Right atrium auricular region (tissue), 2 donors: Measurements from ENCODE around the gene CD3D. TPM values are rescaled to one million over a fixed set of nuclear protein-coding genes. Genes with fewer than 3 reads are reported as not detected.

Experiments
- DNase-seq: peaks from one replicate; pipeline ENCODE4 v3.0.0-alpha.2; 2019; ENCODE audit warnings: low spot score
- H3K27ac ChIP-seq, 2 donors: fragments of 200-600 bp; sonication (generic); 1 replicate in 1 of 2; 2 replicates in 1 of 2; pipeline ENCODE4 v1.5.1; 2016 to 2019
- H3K27me3 ChIP-seq, 2 donors: fragments of 200-600 bp; sonication (generic); one replicate each; pipeline versions ENCODE4 v1.5.1 to v1.6.0; 2017 to 2019
- H3K36me3 ChIP-seq: fragments of 200-600 bp; sonication (generic); one replicate; pipeline ENCODE4 v1.5.1; 2016
- H3K4me1 ChIP-seq, 2 donors: fragments of 200-600 bp; sonication (generic); one replicate each; pipeline versions ENCODE4 v1.5.1 to v1.6.0; 2017 to 2019
- H3K4me3 ChIP-seq, 2 donors: fragments of 200-600 bp; sonication (generic); 1 replicate in 1 of 2; 2 replicates in 1 of 2; pipeline ENCODE4 v1.5.1; 2017 to 2019; ENCODE audit warnings: mild to moderate bottlenecking in 1 of 2, moderate library complexity in 1 of 2
- H3K9me3 ChIP-seq, 2 donors: fragments of 200-600 bp; sonication (generic); one replicate each; pipeline ENCODE4 v1.5.1; 2019
- total RNA-seq, 2 donors: library from RNA; depleted of rRNA; stranded (reverse); fragments of >200 nt; gene quantifications; one replicate each; pipeline ENCODE4 v1.1.0, GENCODE V29; 2016
- TF ChIP-seq, protein P1 (sequence below), 2 donors: fragments of 200-600 bp; sonication (generic); IDR thresholded peaks; one replicate each; pipeline ENCODE4 v1.5.1; 2019; ENCODE audit warnings: antibody characterized with exemption in 2 of 2

CD3D gene
- total RNA-seq, 2 donors from 2014 or later, result 1.5 TPM; not detected in 1

DNA sequence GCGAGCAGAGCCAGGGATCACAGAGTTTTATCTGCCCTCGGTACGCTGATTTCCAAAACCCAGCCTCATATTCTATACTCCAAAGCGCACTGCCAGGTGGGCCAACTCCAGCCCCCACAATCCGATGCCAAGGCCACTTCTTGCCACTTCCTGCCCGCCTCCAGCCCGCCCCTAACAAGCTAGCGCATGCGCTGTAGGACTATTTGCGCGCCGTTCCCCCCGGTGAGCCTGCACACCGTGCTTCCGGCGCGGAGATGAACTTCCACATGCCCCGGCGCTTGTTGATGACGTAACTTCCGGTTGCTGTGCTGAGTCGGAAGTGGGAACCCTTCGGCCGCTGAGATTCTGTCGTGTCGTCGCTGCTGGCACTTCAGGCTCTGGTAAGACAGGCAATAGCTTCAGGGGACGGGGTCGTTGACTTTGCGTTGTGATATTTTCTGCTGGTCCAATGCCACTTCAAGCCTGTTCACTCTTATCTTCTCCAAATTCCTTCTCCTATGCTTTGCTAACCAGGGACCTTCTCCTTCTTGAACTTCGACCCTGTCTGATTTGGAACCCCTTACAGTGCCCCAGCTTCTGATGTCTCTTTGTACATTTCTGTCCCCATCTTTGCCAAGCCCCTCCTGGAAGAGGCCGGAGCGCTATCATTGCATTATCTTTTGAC, 16.9 kb upstream of the CD3D start, which contains the start of gene UBE4A:
UBE4A (plus strand) TSS at position 306 of the 664 bp plus-strand sequence. CDS start 5,481 bp downstream, outside the sequence.
- H3K4me3 ChIP-seq, result peak within 1 kb of the TSS; percentile 55 to 80
- H3K27ac ChIP-seq, result peak within 1 kb of the TSS; percentile 38 to 76
- peak; percentile 95 for DNase-seq
- no peaks in the 10 kb centered on the region for H3K9me3 ChIP-seq
- H3K27me3 ChIP-seq, result no peaks in the 10 kb centered on the region
- TF ChIP-seq, protein P1, sequence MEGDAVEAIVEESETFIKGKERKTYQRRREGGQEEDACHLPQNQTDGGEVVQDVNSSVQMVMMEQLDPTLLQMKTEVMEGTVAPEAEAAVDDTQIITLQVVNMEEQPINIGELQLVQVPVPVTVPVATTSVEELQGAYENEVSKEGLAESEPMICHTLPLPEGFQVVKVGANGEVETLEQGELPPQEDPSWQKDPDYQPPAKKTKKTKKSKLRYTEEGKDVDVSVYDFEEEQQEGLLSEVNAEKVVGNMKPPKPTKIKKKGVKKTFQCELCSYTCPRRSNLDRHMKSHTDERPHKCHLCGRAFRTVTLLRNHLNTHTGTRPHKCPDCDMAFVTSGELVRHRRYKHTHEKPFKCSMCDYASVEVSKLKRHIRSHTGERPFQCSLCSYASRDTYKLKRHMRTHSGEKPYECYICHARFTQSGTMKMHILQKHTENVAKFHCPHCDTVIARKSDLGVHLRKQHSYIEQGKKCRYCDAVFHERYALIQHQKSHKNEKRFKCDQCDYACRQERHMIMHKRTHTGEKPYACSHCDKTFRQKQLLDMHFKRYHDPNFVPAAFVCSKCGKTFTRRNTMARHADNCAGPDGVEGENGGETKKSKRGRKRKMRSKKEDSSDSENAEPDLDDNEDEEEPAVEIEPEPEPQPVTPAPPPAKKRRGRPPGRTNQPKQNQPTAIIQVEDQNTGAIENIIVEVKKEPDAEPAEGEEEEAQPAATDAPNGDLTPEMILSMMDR (IDR thresholded peaks at IDR 0.05), result no peak
- H3K4me1 ChIP-seq, result peaks cover 0 to 20% of the 10 kb centered on the region in 2 donors
- H3K36me3 ChIP-seq, result no peaks in the 10 kb centered on the region

DNA sequence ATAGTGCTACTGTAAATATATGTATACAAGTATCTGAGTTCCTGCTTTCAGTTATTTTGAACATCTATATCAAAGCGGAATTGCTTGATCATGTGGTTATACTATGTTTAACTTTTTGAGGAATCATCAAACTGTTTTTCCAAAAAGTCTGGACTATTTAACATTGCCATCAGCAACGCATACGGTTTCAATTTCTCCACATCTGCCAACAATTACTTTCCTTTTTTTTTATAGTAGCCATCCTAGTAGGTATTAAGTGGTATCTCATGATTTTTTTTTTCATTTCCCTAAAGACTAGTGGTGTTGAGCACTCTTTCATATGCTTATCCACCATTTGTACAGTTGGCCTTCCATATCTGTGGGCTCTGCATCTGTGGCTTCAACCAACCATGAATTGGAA, 15.6 kb upstream of the CD3D start:
- H3K4me3 ChIP-seq, result no peak overlapping the region
- no peak for DNase-seq
- no peaks in the 10 kb centered on the region for H3K9me3 ChIP-seq
- no peaks in the 10 kb centered on the region for H3K27me3 ChIP-seq
- H3K36me3 ChIP-seq, result no peaks in the 10 kb centered on the region
- TF ChIP-seq, protein P1 (IDR thresholded peaks at IDR 0.05), result no peak
- H3K27ac ChIP-seq, result no peak overlapping the region
- H3K4me1 ChIP-seq, result peaks cover 0 to 20% of the 10 kb centered on the region in 2 donors

DNA sequence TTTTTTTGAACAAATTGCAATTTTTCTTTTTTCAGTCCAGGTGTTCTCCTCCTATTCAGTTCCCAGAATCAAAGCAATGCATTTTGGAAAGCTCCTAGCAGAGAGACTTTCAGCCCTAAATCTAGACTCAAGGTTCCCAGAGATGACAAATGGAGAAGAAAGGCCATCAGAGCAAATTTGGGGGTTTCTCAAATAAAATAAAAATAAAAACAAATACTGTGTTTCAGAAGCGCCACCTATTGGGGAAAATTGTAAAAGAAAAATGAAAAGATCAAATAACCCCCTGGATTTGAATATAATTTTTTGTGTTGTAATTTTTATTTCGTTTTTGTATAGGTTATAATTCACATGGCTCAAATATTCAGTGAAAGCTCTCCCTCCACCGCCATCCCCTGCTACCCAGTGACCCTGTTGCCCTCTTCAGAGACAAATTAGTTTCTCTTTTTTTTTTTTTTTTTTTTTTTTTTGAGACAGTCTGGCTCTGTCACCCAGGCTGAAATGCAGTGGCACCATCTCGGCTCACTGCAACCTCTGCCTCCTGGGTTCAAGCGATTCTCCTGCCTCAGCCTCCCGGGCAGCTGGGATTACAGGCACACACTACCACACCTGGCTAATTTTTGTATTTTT, 10.7 kb upstream of the CD3D start:
- TF ChIP-seq, protein P1 (IDR thresholded peaks at IDR 0.05), result peak; percentile 37 to 67
- no peaks in the 10 kb centered on the region for H3K9me3 ChIP-seq
- H3K4me3 ChIP-seq, result no peak overlapping the region
- no peak overlapping the region for H3K27ac ChIP-seq
- DNase-seq, result no peak
- no peaks in the 10 kb centered on the region for H3K4me1 ChIP-seq
- H3K27me3 ChIP-seq, result no peaks in the 10 kb centered on the region
- H3K36me3 ChIP-seq, result no peaks in the 10 kb centered on the region

DNA sequence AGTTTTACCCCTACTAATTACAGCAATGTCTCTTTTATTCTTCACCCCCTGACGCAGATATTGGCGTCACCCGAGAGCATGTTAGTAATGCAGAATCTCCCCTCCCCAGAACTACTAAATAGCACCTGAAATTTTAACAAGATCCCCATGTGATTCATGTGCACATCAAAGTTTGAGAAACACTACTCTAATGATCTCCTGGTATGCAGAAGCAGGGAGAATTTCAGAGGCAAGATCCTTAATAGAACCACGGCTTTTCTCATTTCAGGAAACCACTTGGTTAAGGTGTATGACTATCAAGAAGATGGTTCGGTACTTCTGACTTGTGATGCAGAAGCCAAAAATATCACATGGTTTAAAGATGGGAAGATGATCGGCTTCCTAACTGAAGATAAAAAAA, 7.0 kb upstream of the CD3D start:
- Histone ChIP-seq H3K4me3 (no peak overlapping the region), H3K9me3 (no peaks in the 10 kb centered on the region), H3K36me3 (no peaks in the 10 kb centered on the region), H3K27me3 (no peaks in the 10 kb centered on the region), H3K27ac (no peak overlapping the region), H3K4me1 (no peaks in the 10 kb centered on the region)
- no peak for DNase-seq
- TF ChIP-seq, protein P1 (IDR thresholded peaks at IDR 0.05), result no peak

DNA sequence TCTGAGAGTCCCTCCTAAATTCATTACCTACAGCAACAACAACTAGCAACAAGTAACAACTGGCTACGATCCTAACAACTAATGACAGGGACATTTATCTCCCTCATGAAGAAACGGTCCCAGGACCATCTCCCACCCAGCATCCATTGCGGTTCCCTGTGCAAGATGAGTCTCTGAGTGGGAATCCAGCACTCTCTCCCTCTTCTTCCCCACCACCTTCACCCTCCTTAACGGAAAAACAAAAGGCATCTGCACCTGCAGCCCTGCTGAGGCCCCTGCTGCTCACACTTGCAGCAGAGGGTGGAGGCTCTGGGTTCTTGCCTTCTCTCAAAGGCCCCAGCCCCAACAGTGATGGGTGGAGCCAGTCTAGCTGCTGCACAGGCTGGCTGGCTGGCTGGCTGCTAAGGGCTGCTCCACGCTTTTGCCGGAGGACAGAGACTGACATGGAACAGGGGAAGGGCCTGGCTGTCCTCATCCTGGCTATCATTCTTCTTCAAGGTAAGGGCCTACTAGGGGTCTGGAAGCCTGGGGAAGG, 1.5 kb upstream of the CD3D start, which contains the start of gene CD3G:
CD3G (plus strand) TSS at position 364 of the 535 bp plus-strand sequence; CDS start at position 444, 80 bp downstream.
- H3K27ac ChIP-seq, result no peak within 1 kb of the TSS
- no peaks in the 10 kb centered on the region for H3K9me3 ChIP-seq
- no peaks in the 10 kb centered on the region for H3K36me3 ChIP-seq
- TF ChIP-seq, protein P1 (IDR thresholded peaks at IDR 0.05), result no peak
- no peaks in the 10 kb centered on the region for H3K27me3 ChIP-seq
- DNase-seq, result no peak
- H3K4me3 ChIP-seq, result no peak within 1 kb of the TSS
- no peaks in the 10 kb centered on the region for H3K4me1 ChIP-seq
